IMR-90 (cell line): ENCODE results near the gene MARK2. TPM values are rescaled to one million over a fixed set of nuclear protein-coding genes. Genes with fewer than 3 reads are reported as not detected.

Source experiments
- ATAC-seq: fragments of 200-7000 bp; cut with Tn5 transposase; 2 replicates; pipeline ENCODE4 v1.9.1; 2020; ENCODE audit warnings: low read depth, mild to moderate bottlenecking, moderate library complexity
- BruUV-seq: library from RNA; stranded (reverse); fragments of 400-500 nt; replicated peaks from 2 replicates; lab custom pipeline; 2021; lab: Mats Ljungman, UMichigan
- CTCF ChIA-PET: fragments of 300-600 bp; formaldehyde crosslinking; extraction: SDS; loops from one replicate; lab custom pipeline; 2021; ENCODE audit warnings: antibody characterized with exemption; lab: Yijun Ruan, JAX
- POLR2A ChIA-PET: fragments of 300-600 bp; sonication (Branson Sonifier 250); formaldehyde crosslinking; loops from one replicate; lab custom pipeline; 2022; ENCODE audit warnings: antibody characterized with exemption; ENCODE audit not compliant: unreplicated experiment; lab: Charles Lee
- DNase-seq: peaks from one replicate; pipeline ENCODE4 v3.0.0; 2013
- H2AFZ ChIP-seq: replicated peaks from 2 replicates; pipeline ENCODE3; 2013; ENCODE audit warnings: low read length, mild to moderate bottlenecking; ENCODE audit not compliant: poor library complexity
- H2AK5ac ChIP-seq: 2 replicates; pipeline ENCODE4 v1.6.1; 2013; ENCODE audit warnings: low read depth, low read length, inconsistent platforms
- H2AK9ac ChIP-seq: replicated peaks from 2 replicates; pipeline ENCODE3; 2013; ENCODE audit warnings: mild to moderate bottlenecking, low read depth, low read length, moderate library complexity; ENCODE audit not compliant: poor library complexity
- H2BK120ac ChIP-seq: 2 replicates; pipeline ENCODE4 v1.6.1; 2013; ENCODE audit warnings: low read depth, low read length, inconsistent platforms
- H2BK15ac ChIP-seq: 3 replicates; pipeline ENCODE4 v1.6.1; 2013; ENCODE audit warnings: low read depth, low read length, inconsistent platforms
- H2BK20ac ChIP-seq: 2 replicates; pipeline ENCODE4 v1.6.1; 2013; ENCODE audit warnings: low read depth, mild to moderate bottlenecking, inconsistent platforms, low read length, moderate library complexity
- H2BK5ac ChIP-seq: 2 replicates; pipeline ENCODE4 v1.6.1; 2013; ENCODE audit warnings: mild to moderate bottlenecking, low read depth, low read length, inconsistent platforms; ENCODE audit not compliant: poor library complexity, severe bottlenecking
- H3K14ac ChIP-seq: replicated peaks from 2 replicates; pipeline ENCODE4 v1.6.1; 2013; ENCODE audit warnings: low read depth, low read length, inconsistent platforms
- H3K18ac ChIP-seq: 2 replicates; pipeline ENCODE4 v1.6.1; 2013; ENCODE audit warnings: low read depth, low read length, control low read depth
- H3K23ac ChIP-seq: 2 replicates; pipeline ENCODE4 v1.6.1; 2013; ENCODE audit warnings: low read depth, low read length, inconsistent platforms
- H3K27ac ChIP-seq: 2 replicates; pipeline ENCODE4 v1.5.1; 2013; ENCODE audit warnings: mild to moderate bottlenecking, control low read depth, low read length; ENCODE audit not compliant: insufficient read depth
- H3K27me3 ChIP-seq: 2 replicates; pipeline ENCODE4 v1.6.1; 2013; ENCODE audit warnings: low read length; ENCODE audit not compliant: control insufficient read depth, insufficient read depth
- H3K36me3 ChIP-seq: 2 replicates; pipeline ENCODE4 v1.6.1; 2013; ENCODE audit warnings: low read length, mixed read lengths; ENCODE audit not compliant: control insufficient read depth, insufficient read depth
- H3K4ac ChIP-seq: 2 replicates; pipeline ENCODE4 v1.6.1; 2013; ENCODE audit warnings: low read depth, low read length, inconsistent platforms
- H3K4me1 ChIP-seq: 2 replicates; pipeline ENCODE4 v1.6.1; 2013; ENCODE audit warnings: low read length, mixed read lengths; ENCODE audit not compliant: control insufficient read depth, insufficient read depth
- H3K4me2 ChIP-seq: 2 replicates; pipeline ENCODE4 v1.6.1; 2013; ENCODE audit warnings: low read depth, mild to moderate bottlenecking, control low read depth, low read length, moderate library complexity
- H3K4me3 ChIP-seq: 2 replicates; pipeline ENCODE4 v1.5.1; 2013; ENCODE audit warnings: low read depth, mild to moderate bottlenecking, control low read depth, low read length, moderate library complexity; ENCODE audit not compliant: insufficient read depth
- H3K56ac ChIP-seq: 2 replicates; pipeline ENCODE4 v1.6.1; 2013; ENCODE audit warnings: low read length, inconsistent platforms; ENCODE audit not compliant: insufficient read depth; ENCODE audit errors: extremely low read depth
- H3K79me1 ChIP-seq, 2 experiments: 2 replicates each; pipeline ENCODE4 v1.6.1; 2013; ENCODE audit warnings: low read length in 2 of 2, inconsistent platforms in 1 of 2, low read depth in 1 of 2
- H3K9ac ChIP-seq: 2 replicates; pipeline ENCODE4 v1.6.1; 2013; ENCODE audit warnings: low read depth, low read length, control low read depth
- H3K9me1 ChIP-seq: 2 replicates; pipeline ENCODE4 v1.6.1; 2013; ENCODE audit warnings: low read length, inconsistent platforms; ENCODE audit not compliant: insufficient read depth
- H3K9me3 ChIP-seq: 2 replicates; pipeline ENCODE4 v1.6.1; 2013; ENCODE audit warnings: low read length; ENCODE audit not compliant: control insufficient read depth, insufficient read depth
- H4K20me1 ChIP-seq: 2 replicates; pipeline ENCODE4 v1.6.1; 2013; ENCODE audit warnings: low read length, inconsistent platforms; ENCODE audit not compliant: insufficient read depth
- H4K5ac ChIP-seq: 2 replicates; pipeline ENCODE4 v1.6.1; 2013; ENCODE audit warnings: mild to moderate bottlenecking, low read depth, low read length, control low read depth
- H4K8ac ChIP-seq, 2 experiments: 2 replicates each; pipeline ENCODE4 v1.6.1; 2013; ENCODE audit warnings: low read depth in 2 of 2, low read length in 2 of 2, control low read depth in 1 of 2, inconsistent platforms in 1 of 2
- H4K91ac ChIP-seq: 2 replicates; pipeline ENCODE4 v1.6.1; 2013; ENCODE audit warnings: low read depth, low read length, inconsistent platforms; ENCODE audit not compliant: insufficient read depth
- CHD1 ChIP-seq: IDR thresholded peaks from 2 replicates; pipeline ENCODE4 v1.6.1; 2012; ENCODE audit warnings: low read depth, low read length, improper control_type of control experiment
- FOS ChIP-seq: fragments of 150-350 bp; IDR thresholded peaks from 2 replicates; pipeline ENCODE4 v1.6.1; 2016; ENCODE audit warnings: low read depth, low read length
- MAFK ChIP-seq: IDR thresholded peaks from 2 replicates; pipeline ENCODE4 v1.6.1; 2012; ENCODE audit warnings: low read depth, low read length, improper control_type of control experiment
- MAZ ChIP-seq: IDR thresholded peaks from 2 replicates; pipeline ENCODE4 v1.6.1; 2012; ENCODE audit warnings: low read depth, mild to moderate bottlenecking, low read length, improper control_type of control experiment, moderate library complexity, borderline replicate concordance
- MXI1 ChIP-seq: IDR thresholded peaks from 2 replicates; pipeline ENCODE4 v1.6.1; 2012; ENCODE audit warnings: low read depth, mild to moderate bottlenecking, low read length, moderate library complexity, borderline replicate concordance
- RAD21 ChIP-seq: IDR thresholded peaks from 2 replicates; pipeline ENCODE4 v1.6.1; 2012; ENCODE audit warnings: low read length, improper control_type of control experiment
- RCOR1 ChIP-seq: IDR thresholded peaks from 2 replicates; pipeline ENCODE4 v1.6.1; 2012; ENCODE audit warnings: mild to moderate bottlenecking, low read length, improper control_type of control experiment; ENCODE audit not compliant: insufficient replicate concordance
- RFX5 ChIP-seq: IDR thresholded peaks from 2 replicates; pipeline ENCODE4 v1.8.0; 2012; ENCODE audit warnings: low read depth, mild to moderate bottlenecking, low read length, moderate library complexity
- SMC3 ChIP-seq: fragments of 150-350 bp; IDR thresholded peaks from 2 replicates; pipeline ENCODE4 v1.6.1; 2016; ENCODE audit warnings: low read depth, mild to moderate bottlenecking, antibody characterized with exemption, low read length, moderate library complexity
- WGBS, 2 experiments: methylation state at CpG; one replicate each; pipeline versions ENCODE4 v1.1.5 to v1.1.7; 2013; ENCODE audit warnings: missing lambda C conversion rate in 2 of 2; ENCODE audit not compliant: insufficient read length in 1 of 2; ENCODE audit errors: extremely low coverage in 2 of 2; 5-methylcytosine and 5-hydroxymethylcytosine counted together
- dilution Hi-C: fragments of 300-500 bp; cut with HindIII; formaldehyde crosslinking; loops from one replicate; pipeline ENCODE4 v1.14.3; 2018; ENCODE audit warnings: low sequenced_read_pairs; ENCODE audit not compliant: unreplicated experiment
- in situ Hi-C: fragments of 300-500 bp; cut with MboI; formaldehyde crosslinking; loops from 3 replicates; pipeline ENCODE4 v1.14.3; 2019; ENCODE audit warnings: low sequenced_read_pairs, inconsistent platforms, mixed read lengths
- intact Hi-C: fragments of 100-400 bp; cut with micrococcal nuclease; formaldehyde crosslinking; loops from 2 replicates; pipeline ENCODE4 v1.10.0; 2022
- polyA plus RNA-seq, 3 experiments: library from polyadenylated mRNA; depleted of rRNA; stranded (reverse); fragments of >200 nt; gene quantifications; 2 replicates each; pipeline ENCODE4 v1.2.3, GENCODE V29; 2012; ENCODE audit warnings: low replicate concordance in 1 of 3
- total RNA-seq: library from RNA; depleted of rRNA; stranded (reverse); fragments of >200 nt; gene quantifications from 2 replicates; pipeline ENCODE4 v1.2.3, GENCODE V29; 2012

MARK2 gene
- total and polyA plus RNA-seq, 2 of the 4 experiments (the other 2 are of a cell fraction), result 6.6 to 17.3 TPM

DNA sequence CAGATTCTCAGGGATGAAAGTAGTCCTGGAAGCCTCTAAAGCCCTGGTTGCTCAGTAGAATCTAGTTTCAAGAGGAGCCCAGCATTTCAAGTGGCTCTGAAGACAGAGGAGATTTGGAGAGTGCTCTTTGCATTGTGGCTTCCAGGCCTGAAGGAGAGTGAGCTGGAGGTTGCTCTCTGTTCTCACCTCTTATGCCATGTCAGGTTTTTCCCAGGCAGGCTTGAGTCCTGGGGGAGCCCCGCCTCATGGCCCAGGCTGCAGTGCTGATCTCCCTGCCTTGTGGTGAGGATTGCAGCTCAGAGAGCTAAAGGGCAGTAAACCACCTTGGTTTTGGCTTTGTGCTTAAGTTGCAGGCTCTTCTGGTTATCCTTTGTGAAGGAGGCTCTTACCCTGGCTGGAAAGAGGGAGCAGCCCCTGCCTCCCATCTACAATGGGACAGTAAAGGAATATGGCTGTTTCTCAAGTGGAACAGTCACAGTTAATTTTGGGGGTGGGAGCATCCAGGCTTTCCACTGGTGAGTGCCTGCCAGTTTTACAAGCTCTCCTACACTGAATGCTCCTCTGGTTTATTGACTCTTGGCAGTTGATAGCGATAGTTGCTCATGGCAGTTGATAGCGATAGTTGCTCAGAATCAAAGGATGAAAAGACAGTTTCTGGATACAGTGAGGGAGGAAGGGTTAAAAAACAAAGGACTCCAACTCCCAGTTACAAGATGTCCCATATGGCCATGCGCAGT, 45.5 kb downstream of the MARK2 start:
- TF ChIP-seq RAD21 (no peak), MAZ (no peak), FOS (no peak), MXI1 (no peak), CHD1 (no peak), MAFK (no peak), RFX5 (no peak), RCOR1 (no peak), SMC3 (no peak)
- Histone ChIP-seq H3K79me1 (peaks cover 57 to 84% of the 10 kb centered on the region in 2 experiments), H3K27ac (no peak overlapping the region), H3K56ac (no peak overlapping the region), H2BK20ac (no peak overlapping the region), H3K9ac (no peak overlapping the region), H4K91ac (no peak overlapping the region), H2BK15ac (no peak overlapping the region), H2AFZ (no peak overlapping the region), H3K36me3 (no peaks in the 10 kb centered on the region), H4K20me1 (peaks cover 83% of the 10 kb centered on the region), H3K4me3 (no peak overlapping the region), H3K27me3 (no peaks in the 10 kb centered on the region), H3K9me1 (peaks cover 40% of the 10 kb centered on the region), H3K18ac (no peak overlapping the region), H2BK120ac (no peak overlapping the region), H3K23ac (no peak overlapping the region), H2AK9ac (no peak overlapping the region), H3K4ac (no peak overlapping the region), H3K4me1 (peaks cover 22% of the 10 kb centered on the region), H2BK5ac (no peak overlapping the region), H4K5ac (no peak overlapping the region), H3K9me3 (no peaks in the 10 kb centered on the region), H4K8ac (no peak overlapping the region), H2AK5ac (no peak overlapping the region), H3K4me2 (no peak overlapping the region), H3K14ac (no peak overlapping the region)
- POLR2A ChIA-PET, result no interaction called here
- in situ Hi-C loops (no loop called here), intact Hi-C loops (no loop called here), dilution Hi-C loops (no loop called here)
- no peak for ATAC-seq
- CTCF ChIA-PET, result no interaction called here
- BruUV-seq, result no TSS peak
- no peak for DNase-seq
- WGBS, 2 experiments, result 100% methylated on average over 1 of the region's 4 CpGs; no CpG with 5 or more reads in 1 of the 2 experiments
